LNCAP (cell line): Measurements from ENCODE around the gene BAG2.

Experiments
- CTCF ChIP-seq: fragments of 450-650 bp; IDR thresholded peaks from 2 replicates; pipeline ENCODE4 v1.5.1; 2017; ENCODE audit warnings: mild to moderate bottlenecking

Gene BAG2

GRCh38 chr6:57215260-57215659 is 43.1 kb downstream of the BAG2 start:
- no peak for TF ChIP-seq CTCF

- no peak for TF ChIP-seq CTCF
Measured at GRCh38 chr6:57216235-57217101, 44.3 kb downstream of the BAG2 start.

GRCh38 chr6:57217270-57217669 is 45.1 kb downstream of the BAG2 start:
- no peak for TF ChIP-seq CTCF

GRCh38 chr6:57220083-57220703 is 48.1 kb downstream of the BAG2 start:
- no peak for TF ChIP-seq CTCF

DNA sequence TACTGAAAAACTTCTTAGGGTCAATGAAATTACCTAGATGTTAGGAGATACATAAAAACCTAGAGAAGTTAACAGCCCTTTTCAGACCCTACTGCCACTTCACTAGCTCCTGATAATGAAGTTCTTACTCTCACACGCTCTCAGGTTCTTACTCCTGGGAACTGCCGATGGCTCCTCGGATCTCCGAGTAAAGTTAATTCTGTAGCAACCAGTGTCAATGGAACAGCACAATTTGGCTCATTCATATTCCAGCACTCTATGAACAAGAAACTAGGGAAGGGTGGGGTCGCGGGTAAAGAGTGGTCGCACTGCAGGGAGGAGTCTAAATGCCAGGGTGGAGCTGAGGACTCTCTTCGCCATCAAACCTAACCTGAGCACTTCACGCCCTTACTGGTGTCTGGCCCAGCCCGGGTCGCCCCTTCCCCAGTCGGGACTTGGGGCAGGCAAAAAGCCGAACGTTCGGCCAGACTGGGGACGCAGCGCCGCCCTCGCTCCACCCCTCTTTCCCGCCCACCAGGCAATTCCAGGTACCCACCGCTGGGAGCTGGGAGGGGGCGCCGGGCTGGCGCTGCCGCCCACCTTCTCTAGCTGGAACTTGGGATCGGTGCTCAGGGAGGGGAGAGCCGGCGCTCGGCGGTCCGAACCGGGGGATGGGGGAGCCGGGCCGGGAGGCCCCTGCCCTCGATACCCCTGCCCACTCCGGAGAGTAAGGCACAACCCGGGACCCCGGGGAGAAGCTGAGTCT is 49.2 kb downstream of the BAG2 start:
- TF ChIP-seq CTCF, result peak; percentile 27; the same call in 1 of the 2 replicates

DNA sequence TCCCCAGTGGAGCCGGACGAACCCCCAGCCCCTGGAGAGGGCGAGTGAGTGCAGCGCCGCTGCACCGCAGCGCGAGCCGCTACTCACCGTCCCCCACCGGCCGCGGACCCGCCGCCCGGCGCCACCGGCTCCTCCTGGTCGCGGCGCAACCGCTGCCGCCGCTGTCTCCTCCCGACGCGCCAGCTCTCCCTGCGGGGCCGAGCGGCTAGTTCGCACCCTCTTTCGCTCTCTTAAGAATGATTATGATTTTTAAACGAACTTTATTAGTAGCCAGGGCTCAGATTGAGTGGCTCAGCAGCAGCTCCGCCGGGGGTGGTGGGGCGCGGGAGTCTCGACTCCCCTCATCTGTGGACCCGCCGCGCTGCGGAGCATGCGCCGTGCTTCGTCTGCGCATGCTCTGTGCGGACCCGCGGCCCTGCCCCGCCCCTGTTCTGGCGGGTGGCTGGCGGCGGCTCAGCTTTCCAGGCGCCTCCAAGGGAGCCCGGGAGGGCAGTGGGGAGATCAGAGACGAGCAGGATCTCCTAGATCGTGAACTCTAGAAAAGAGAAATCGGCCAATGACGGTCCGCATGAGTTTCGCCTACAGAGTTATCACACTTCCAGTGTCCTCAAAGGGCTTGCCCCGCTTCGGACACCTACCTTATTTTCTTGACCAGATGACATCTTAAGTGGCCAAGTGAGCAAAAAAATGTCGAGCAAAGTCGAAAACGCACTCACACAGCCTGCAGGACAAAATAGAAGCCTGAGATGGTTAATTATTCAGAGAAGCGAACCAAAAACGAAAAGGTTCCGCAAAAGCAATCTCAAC is 50.0 kb downstream of the BAG2 start, which contains the start of gene RAB23:
TSS of gene RAB23 (minus strand) at position 372 of the 807 bp plus-strand sequence. CDS start 11,927 bp downstream, outside the sequence.
- no peak; the same call in 1 of the 2 replicates for TF ChIP-seq CTCF

GRCh38 chr6:57222743-57223077 is 50.6 kb downstream of the BAG2 start:
- TF ChIP-seq CTCF, result no peak
